SK-N-SH treated with all-trans-retinoic acid at 6 μM for 48 hours (cell line): ENCODE measurements around the gene FUBP3.

ENCODE experiments used
- ATAC-seq: fragments of 200-7000 bp; cut with Tn5 transposase; 3 replicates; pipeline ENCODE4 v1.9.1; 2020; ENCODE audit warnings: mild to moderate bottlenecking, moderate library complexity
- ARNTL ChIP-seq: fragments of 450-650 bp; formaldehyde crosslinking; IDR thresholded peaks from 2 replicates; pipeline ENCODE4 v1.5.0; 2020; ENCODE audit warnings: low read depth, mild to moderate bottlenecking, moderate library complexity, borderline replicate concordance
- CREB5 ChIP-seq: fragments of 250-450 bp; sonication (Bioruptor Pico); IDR thresholded peaks from 2 replicates; pipeline ENCODE4 v1.5.1; 2020; ENCODE audit warnings: low read depth, mild to moderate bottlenecking, moderate library complexity
- CSDC2 ChIP-seq: fragments of 250-450 bp; sonication (Bioruptor Pico); IDR thresholded peaks from 2 replicates; pipeline ENCODE4 v1.5.0; 2020; ENCODE audit warnings: mild to moderate bottlenecking, moderate library complexity
- GLIS3 ChIP-seq: fragments of 250-450 bp; sonication (Bioruptor Pico); IDR thresholded peaks from 2 replicates; pipeline ENCODE4 v1.5.0; 2020; ENCODE audit warnings: mild to moderate bottlenecking, moderate library complexity
- ISL1 ChIP-seq: fragments of 250-450 bp; sonication (Bioruptor Pico); IDR thresholded peaks from 2 replicates; pipeline ENCODE4 v2.1.2; 2022; ENCODE audit warnings: mild to moderate bottlenecking, moderate library complexity
- OSR1 ChIP-seq: fragments of 250-450 bp; sonication (Bioruptor Pico); IDR thresholded peaks from 2 replicates; pipeline ENCODE4 v1.8.0; 2022; ENCODE audit warnings: moderate library complexity, mild to moderate bottlenecking, inconsistent platforms
- PPARA ChIP-seq: fragments of 250-450 bp; sonication (Bioruptor Pico); IDR thresholded peaks from 2 replicates; pipeline ENCODE4 v1.5.0; 2020; ENCODE audit warnings: mild to moderate bottlenecking, borderline replicate concordance
- RARB ChIP-seq: fragments of 250-450 bp; sonication (Bioruptor Pico); IDR thresholded peaks from 2 replicates; pipeline ENCODE4 v1.8.0; 2021; ENCODE audit warnings: mild to moderate bottlenecking, moderate library complexity
- SNAI2 ChIP-seq: fragments of 250-450 bp; sonication (Bioruptor Pico); IDR thresholded peaks from 2 replicates; pipeline ENCODE4 v1.5.0; 2020; ENCODE audit warnings: mild to moderate bottlenecking, moderate library complexity
- TOX ChIP-seq: fragments of 250-450 bp; sonication (Bioruptor Pico); IDR thresholded peaks from 2 replicates; pipeline ENCODE4 v1.8.0; 2021; ENCODE audit warnings: mild to moderate bottlenecking, moderate library complexity, borderline replicate concordance
- ZC3H10 ChIP-seq: fragments of 250-450 bp; sonication (Bioruptor Pico); IDR thresholded peaks from 2 replicates; pipeline ENCODE4 v1.5.1; 2021; ENCODE audit warnings: mild to moderate bottlenecking, moderate library complexity
- ZFP3 ChIP-seq: fragments of 250-450 bp; sonication (Bioruptor Pico); IDR thresholded peaks from 2 replicates; pipeline ENCODE4 v1.5.0; 2020; ENCODE audit warnings: mild to moderate bottlenecking, moderate library complexity
- ZFP30 ChIP-seq: fragments of 450-650 bp; formaldehyde crosslinking; IDR thresholded peaks from 2 replicates; pipeline ENCODE4 v1.5.0; 2022; ENCODE audit warnings: mild to moderate bottlenecking, moderate library complexity
- ZNF565 ChIP-seq: fragments of 450-650 bp; formaldehyde crosslinking; conservative IDR thresholded peaks from 2 replicates; pipeline ENCODE4 v1.5.0; 2020; ENCODE audit warnings: low read depth, mild to moderate bottlenecking, moderate library complexity
- ZNF70 ChIP-seq: fragments of 450-650 bp; formaldehyde crosslinking; IDR thresholded peaks from 2 replicates; pipeline ENCODE4 v1.5.0; 2020; ENCODE audit warnings: mild to moderate bottlenecking, moderate library complexity
- ZNF8 ChIP-seq: fragments of 450-650 bp; formaldehyde crosslinking; IDR thresholded peaks from 2 replicates; pipeline ENCODE4 v1.5.0; 2020; ENCODE audit warnings: mild to moderate bottlenecking, moderate library complexity
- TF ChIP-seq, protein P1 (sequence below): fragments of 250-450 bp; sonication (Bioruptor Pico); IDR thresholded peaks from 2 replicates; pipeline ENCODE4 v1.5.0; 2020; ENCODE audit warnings: mild to moderate bottlenecking, moderate library complexity
- TF ChIP-seq, protein P2 (sequence below): fragments of 250-450 bp; sonication (Bioruptor Pico); IDR thresholded peaks from 2 replicates; pipeline ENCODE4 v1.5.1; 2021; ENCODE audit warnings: mild to moderate bottlenecking, moderate library complexity
- TF ChIP-seq, protein P3 (sequence below): fragments of 250-450 bp; sonication (Bioruptor Pico); IDR thresholded peaks from 2 replicates; pipeline ENCODE4 v1.8.0; 2021; ENCODE audit warnings: low read depth, mild to moderate bottlenecking, moderate library complexity, borderline replicate concordance

The FUBP3 gene

GRCh38 chr9:130548103-130548502 is 31.3 kb upstream of the FUBP3 start:
- ATAC-seq: no peak
- TF ChIP-seq ZNF8 (CRISPR knock-in tag) (no peak), ISL1 (CRISPR knock-in tag) (no peak), ZFP30 (CRISPR knock-in tag) (no peak), ZC3H10 (CRISPR knock-in tag) (no peak), SNAI2 (no peak), RARB (CRISPR knock-in tag) (no peak), PPARA (no peak), OSR1 (no peak)
- TF ChIP-seq, protein P1, sequence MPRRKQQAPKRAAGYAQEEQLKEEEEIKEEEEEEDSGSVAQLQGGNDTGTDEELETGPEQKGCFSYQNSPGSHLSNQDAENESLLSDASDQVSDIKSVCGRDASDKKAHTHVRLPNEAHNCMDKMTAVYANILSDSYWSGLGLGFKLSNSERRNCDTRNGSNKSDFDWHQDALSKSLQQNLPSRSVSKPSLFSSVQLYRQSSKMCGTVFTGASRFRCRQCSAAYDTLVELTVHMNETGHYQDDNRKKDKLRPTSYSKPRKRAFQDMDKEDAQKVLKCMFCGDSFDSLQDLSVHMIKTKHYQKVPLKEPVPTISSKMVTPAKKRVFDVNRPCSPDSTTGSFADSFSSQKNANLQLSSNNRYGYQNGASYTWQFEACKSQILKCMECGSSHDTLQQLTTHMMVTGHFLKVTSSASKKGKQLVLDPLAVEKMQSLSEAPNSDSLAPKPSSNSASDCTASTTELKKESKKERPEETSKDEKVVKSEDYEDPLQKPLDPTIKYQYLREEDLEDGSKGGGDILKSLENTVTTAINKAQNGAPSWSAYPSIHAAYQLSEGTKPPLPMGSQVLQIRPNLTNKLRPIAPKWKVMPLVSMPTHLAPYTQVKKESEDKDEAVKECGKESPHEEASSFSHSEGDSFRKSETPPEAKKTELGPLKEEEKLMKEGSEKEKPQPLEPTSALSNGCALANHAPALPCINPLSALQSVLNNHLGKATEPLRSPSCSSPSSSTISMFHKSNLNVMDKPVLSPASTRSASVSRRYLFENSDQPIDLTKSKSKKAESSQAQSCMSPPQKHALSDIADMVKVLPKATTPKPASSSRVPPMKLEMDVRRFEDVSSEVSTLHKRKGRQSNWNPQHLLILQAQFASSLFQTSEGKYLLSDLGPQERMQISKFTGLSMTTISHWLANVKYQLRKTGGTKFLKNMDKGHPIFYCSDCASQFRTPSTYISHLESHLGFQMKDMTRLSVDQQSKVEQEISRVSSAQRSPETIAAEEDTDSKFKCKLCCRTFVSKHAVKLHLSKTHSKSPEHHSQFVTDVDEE: no peak
- TF ChIP-seq, protein P2, sequence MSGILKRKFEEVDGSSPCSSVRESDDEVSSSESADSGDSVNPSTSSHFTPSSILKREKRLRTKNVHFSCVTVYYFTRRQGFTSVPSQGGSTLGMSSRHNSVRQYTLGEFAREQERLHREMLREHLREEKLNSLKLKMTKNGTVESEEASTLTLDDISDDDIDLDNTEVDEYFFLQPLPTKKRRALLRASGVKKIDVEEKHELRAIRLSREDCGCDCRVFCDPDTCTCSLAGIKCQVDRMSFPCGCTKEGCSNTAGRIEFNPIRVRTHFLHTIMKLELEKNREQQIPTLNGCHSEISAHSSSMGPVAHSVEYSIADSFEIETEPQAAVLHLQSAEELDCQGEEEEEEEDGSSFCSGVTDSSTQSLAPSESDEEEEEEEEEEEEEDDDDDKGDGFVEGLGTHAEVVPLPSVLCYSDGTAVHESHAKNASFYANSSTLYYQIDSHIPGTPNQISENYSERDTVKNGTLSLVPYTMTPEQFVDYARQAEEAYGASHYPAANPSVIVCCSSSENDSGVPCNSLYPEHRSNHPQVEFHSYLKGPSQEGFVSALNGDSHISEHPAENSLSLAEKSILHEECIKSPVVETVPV (CRISPR knock-in tag): no peak

DNA sequence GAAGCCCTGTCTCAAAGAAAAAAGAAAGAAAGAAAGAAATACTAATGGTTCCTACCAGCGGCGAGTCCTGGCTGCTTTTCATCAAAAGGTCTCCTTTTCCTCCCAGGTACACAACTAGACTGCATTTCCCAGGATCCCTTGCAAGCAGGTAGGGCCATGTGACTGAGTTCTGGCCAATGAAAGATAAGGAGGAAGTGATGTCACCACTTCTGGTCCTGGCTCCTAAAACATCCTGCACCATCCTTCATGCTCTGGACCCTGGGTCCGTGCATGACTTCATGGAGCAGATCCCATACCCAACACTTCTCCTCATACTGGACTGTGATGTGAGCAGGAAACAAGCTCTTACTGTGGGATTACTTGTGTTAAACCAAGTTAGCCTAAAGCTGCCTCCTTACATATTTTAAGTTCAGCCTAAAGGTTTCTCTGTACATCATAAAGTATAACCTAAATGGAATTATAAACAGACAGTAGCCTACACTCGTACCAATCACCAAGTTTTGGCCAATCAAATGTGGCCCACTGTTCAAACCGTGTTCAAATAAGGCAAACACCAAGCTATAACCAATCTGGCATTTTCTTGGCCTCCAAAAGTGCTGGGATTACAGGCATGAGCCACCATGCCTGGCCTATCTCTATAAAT is 30.2 kb upstream of the FUBP3 start:
- ATAC-seq: no peak
- TF ChIP-seq TOX (CRISPR knock-in tag): no peak
- no peak for TF ChIP-seq ZC3H10 (CRISPR knock-in tag)
- TF ChIP-seq ARNTL (CRISPR knock-in tag): no peak
- TF ChIP-seq, protein P3, sequence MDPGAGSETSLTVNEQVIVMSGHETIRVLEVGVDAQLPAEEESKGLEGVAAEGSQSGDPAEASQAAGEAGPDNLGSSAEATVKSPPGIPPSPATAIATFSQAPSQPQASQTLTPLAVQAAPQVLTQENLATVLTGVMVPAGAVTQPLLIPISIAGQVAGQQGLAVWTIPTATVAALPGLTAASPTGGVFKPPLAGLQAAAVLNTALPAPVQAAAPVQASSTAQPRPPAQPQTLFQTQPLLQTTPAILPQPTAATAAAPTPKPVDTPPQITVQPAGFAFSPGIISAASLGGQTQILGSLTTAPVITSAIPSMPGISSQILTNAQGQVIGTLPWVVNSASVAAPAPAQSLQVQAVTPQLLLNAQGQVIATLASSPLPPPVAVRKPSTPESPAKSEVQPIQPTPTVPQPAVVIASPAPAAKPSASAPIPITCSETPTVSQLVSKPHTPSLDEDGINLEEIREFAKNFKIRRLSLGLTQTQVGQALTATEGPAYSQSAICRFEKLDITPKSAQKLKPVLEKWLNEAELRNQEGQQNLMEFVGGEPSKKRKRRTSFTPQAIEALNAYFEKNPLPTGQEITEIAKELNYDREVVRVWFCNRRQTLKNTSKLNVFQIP (CRISPR knock-in tag): no peak
- no peak for TF ChIP-seq ZNF70 (CRISPR knock-in tag)
- no peak for TF ChIP-seq OSR1
- TF ChIP-seq GLIS3: no peak
- TF ChIP-seq CREB5 (CRISPR knock-in tag): no peak
- no peak for TF ChIP-seq CSDC2 (CRISPR knock-in tag)
- no peak for TF ChIP-seq ZFP3 (CRISPR knock-in tag)
- no peak for TF ChIP-seq RARB (CRISPR knock-in tag)
- TF ChIP-seq, protein P2 (CRISPR knock-in tag): no peak
- no peak for TF ChIP-seq ZFP30 (CRISPR knock-in tag)
- TF ChIP-seq, protein P1: no peak

DNA sequence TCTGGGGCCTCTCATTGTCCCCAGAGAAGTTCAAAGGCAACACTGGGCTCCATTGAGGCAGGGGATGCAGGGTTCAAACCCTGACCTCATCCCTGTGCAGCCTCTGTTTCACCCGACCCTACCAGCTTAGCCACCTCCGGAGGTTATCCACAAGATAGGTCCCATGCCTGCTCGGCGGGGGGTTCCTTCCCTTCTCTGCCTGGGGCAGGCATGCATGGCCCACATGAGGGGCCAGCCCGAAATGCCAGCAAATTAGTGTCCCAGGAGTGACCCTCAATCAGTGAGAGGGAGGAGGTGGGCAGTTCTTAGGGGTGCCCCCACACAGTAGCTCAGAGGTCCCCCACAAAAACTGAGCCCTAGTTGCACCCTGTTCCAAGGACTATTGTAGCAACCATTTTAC is 24.8 kb upstream of the FUBP3 start:
- TF ChIP-seq, protein P1: no peak
- TF ChIP-seq SNAI2 (no peak), ZC3H10 (CRISPR knock-in tag) (no peak), ARNTL (CRISPR knock-in tag) (no peak), ZNF565 (no peak), ZNF70 (CRISPR knock-in tag) (no peak), OSR1 (no peak)
- TF ChIP-seq, protein P2 (CRISPR knock-in tag): no peak
- no peak for ATAC-seq
